Embryonic facial prominence (tissue), 1 donor: ENCODE results near the gene TRPV6.

Experiments
- DNase-seq: peaks from one replicate; pipeline ENCODE4 v3.0.0-alpha.2; 2016; ENCODE audit errors: extremely low spot score

The TRPV6 gene

GRCh38 chr7:142853739-142854371 lies 31.7 kb downstream of the TRPV6 start:
- peak; percentile 52 for DNase-seq

- DNase-seq: no peak
Observed at GRCh38 chr7:142851919-142852318, 33.6 kb downstream of the TRPV6 start.

GRCh38 chr7:142851269-142851668 lies 34.3 kb downstream of the TRPV6 start:
- no peak for DNase-seq

GRCh38 chr7:142847353-142847752 lies 38.2 kb downstream of the TRPV6 start:
- DNase-seq: no peak

GRCh38 chr7:142842251-142842766 lies 43.2 kb downstream of the TRPV6 start:
- no peak for DNase-seq

- no peak for DNase-seq
Observed at GRCh38 chr7:142838461-142839213, 46.9 kb downstream of the TRPV6 start.

GRCh38 chr7:142836426-142836825 lies 49.1 kb downstream of the TRPV6 start:
- DNase-seq: no peak

- DNase-seq: no peak
Observed at GRCh38 chr7:142835487-142835886, 50.1 kb downstream of the TRPV6 start.

- DNase-seq: no peak
Observed at GRCh38 chr7:142833174-142834048, 52.1 kb downstream of the TRPV6 start.

GRCh38 chr7:142832417-142832816 lies 53.1 kb downstream of the TRPV6 start:
- DNase-seq: no peak

GRCh38 chr7:142827951-142828500 lies 57.5 kb downstream of the TRPV6 start:
- no peak for DNase-seq

- no peak for DNase-seq
Observed at GRCh38 chr7:142822714-142823113, 62.8 kb downstream of the TRPV6 start.
